ENCODE data around the gene TEDC2.

The TEDC2 gene

DNA sequence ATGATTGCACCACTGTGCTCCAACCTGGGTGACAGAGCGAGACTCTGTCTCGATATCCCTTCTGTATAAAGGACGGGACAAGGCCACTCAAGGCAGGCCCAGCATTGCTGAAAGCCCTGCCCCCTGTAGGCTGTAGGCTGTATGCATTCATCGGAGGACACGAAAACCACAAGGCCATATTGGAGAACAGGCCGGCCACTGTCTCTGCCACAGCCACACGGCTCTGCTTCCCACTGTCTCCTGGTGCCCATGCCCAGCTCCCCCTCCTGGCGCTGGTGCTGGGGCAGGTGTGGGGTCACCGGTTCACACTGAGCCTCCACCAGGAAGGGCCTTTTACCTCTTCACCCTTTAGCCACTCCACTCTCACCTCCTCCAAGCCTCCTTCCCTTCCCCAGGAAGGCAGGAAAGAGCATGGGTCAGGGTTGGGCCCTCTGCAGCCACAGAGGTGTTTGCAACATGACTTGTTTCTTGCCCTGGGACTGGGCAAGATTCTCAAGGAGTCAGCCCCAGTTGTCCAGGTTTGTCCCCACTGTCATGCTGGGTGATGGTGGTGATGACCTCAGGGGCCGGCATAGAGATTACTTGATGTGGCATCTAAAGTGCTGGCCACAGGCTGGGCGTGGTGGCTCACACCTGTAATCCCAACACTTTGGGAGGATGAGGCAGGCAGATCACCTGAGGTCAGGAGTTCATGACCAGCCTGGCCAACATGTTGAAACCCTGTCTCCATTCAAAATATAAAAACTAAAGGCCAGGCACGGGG, 5.9 kb downstream of the TEDC2 start:
- no peak for DNase-seq (ENCODE audit: low read depth)

DNA sequence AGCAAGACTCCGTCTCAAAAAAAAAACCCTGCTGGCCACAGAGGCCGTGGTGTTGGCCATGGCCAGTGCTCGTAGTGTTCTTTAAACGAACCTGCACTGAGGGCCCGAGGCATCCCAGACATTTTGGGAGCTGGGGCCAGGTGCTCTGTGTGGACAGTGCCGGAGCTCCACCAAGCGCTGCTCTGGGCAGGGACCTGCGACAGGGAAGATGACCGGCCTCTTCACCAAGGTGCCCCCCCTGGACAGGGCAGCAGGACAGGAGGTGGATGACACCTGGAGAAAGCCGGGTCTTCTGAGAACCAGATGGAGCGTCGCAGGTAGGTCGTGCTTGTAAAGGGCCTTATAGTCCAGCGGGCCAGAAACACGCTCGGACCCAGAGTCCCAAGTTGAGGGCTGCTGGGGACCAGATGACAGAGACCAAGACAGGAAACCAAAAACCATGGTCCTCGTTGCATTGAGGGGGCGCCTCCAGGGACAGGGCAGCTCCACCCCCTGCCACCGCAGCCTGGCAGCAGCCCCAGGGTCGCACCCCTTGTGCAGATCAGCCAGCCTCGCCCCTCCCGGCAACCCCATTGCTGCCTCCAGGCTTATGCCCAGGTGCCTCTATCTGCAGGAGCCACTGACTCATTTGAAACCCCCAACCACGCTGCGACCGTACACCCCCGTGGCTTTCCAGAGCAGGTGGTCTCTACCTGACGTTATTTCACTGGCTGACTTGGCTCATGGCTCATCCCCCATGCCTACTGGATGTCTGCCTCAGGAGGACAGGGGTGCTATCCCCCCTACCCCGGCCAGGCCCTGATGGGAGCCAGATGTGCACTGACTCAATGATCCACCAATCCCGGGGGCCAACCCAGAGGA, 7.0 kb downstream of the TEDC2 start:
- DNase-seq (ENCODE audit: low read depth), result no peak

DNA sequence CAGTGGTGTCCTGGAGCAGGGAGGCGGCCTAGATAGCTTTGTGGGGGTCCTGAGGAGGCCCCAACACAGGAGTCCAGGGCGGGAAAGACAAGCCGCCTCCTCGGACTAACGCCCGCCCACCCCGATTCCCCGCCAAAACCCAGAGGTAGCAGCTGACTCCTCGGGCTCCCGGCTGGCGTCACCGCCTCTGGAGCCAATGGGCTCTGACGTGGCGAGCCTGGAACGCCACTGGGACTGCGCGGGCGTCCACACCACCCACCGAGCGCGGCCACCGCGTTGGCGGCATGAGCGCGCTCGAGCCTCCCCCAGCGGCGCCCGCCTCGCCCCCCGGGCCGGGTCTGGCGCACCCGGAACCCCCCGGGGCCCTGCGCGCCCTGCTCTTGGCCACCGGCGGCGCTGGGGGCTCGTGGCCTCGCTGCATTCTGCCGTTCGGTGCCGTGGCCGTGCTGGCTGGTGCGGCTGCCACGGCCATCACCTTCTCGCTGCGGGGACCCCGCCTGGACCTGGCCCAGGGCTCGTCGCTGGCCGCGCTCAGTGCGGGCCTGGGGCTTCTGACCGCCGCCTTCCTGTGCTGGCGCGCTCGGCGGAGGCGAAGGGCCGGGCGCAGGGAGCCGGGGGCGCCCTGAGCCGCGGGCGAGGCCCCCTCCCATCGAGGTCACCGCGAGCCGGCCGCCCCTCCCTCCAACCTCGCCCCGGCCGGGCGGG, 7.8 kb downstream of the TEDC2 start:
- no peak for DNase-seq (ENCODE audit: low read depth)

DNA sequence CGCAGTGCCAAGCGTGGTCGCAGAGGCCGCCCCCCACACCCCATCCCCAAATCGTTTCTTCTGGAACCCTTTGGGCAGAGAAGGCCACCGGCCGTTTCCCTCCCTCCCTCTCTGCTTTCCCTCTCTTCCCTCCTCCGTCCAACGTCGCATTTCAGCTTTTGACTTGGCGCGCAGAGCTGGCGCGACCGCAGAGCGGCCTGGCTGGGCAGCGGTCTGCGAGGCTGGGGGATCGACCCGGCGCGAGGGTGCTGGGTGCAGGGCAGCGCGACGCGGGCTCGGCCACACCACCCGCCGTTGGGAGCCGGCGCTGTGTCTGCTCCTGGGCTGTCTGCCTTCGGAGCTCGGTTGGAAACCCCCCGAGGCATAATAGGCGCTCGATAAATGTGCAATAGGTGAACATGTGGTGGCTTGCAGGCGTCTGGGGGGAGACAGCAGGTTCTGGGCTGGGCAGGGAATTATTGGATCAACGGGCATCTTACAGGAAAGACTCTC, 8.4 kb downstream of the TEDC2 start:
- DNase-seq (ENCODE audit: low read depth), result no peak

DNA sequence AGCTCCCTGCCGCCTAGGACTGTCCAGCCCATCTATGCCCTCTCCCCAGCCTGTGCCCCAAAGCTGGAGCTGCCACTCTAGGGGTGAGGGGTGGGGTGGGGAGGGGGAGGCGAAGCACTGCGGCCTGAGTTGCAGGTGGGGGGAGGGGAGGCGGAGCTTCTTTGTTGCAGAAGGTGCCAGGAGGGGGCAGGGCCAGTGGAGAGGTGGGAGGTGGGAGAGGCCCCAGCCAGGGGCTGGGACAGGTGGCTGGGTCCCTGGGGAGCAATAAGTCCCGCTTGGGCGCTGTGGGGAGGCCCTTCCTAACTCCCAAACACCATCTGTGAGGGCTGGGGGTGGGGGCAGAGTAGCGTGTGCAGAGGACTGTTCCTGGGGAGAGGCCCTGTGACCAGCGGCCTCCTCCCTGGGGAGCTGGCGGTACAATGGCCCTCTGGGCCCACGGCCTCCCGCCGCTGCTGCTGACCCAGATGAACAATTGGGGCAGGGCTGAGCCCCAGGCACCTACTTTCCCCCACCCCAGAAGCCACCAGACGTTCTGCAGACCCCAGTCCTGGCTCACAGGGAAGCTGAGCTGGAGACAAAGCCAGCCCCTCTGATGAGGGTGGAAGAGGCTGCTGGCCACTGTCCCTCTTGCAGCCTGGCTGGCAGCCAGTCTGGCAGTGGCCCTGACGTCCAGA, 9.0 kb downstream of the TEDC2 start:
- DNase-seq (ENCODE audit: low read depth), result no peak

DNA sequence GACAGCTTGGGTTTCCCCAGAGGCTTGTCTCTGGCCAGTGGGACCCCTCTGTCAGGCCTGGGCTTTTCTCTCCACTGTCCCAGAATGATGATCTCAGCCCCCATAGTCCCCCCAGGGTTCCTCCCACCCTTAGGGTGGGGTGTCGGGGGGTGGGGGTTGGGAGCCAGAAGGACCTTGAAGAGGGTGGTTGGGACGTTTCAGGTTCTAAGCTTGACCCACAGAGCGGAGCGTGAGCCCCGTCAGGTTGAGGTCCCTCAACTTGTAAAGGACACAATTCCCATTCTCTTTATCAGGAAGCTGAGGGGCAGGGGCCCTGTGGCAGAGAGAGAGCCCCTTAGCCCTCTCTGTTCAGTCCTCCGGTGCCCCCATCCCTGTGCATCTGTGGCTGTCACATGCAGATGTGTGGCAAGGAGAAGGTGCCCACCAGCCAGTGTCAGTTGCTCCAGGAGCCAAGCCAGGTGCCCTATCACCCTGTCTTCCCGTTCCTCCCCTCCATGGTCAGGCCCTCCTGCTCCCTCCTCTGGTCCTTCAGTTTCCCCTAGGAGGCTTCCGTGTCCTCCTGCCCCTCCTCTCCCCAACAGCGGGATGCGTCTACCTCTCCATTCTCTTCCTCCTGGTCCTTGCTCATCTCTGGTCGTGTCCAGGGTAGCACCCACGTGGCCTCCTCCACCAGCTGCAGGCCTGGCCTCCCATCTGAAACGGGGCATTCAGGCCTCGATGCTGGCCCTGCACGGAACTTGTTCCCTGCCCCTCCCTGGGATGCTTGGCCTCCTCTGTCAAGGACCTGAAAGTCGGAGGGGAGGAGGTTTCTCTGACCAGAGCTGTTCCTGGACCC, 9.7 kb downstream of the TEDC2 start:
- DNase-seq (ENCODE audit: low read depth), result no peak

DNA sequence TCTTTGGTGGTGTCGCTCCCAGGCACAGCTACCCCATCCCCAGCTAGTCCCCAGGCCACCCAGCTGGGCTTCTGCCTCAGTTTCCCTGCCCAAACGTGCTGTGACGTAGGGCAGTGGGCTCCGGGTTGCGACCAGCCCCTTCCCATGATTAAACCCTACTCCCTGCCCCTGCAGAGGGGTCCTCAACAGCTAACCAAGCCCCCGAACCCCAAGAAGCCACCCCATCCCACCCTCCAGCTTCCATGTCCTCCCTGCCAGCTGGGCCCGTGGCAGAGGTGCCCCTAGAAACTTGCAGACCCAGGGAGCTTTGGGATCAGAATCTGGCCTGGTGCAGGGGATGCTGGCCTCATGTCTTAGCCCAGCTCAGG, 10.3 kb downstream of the TEDC2 start:
- DNase-seq (ENCODE audit: low read depth), result no peak

DNA sequence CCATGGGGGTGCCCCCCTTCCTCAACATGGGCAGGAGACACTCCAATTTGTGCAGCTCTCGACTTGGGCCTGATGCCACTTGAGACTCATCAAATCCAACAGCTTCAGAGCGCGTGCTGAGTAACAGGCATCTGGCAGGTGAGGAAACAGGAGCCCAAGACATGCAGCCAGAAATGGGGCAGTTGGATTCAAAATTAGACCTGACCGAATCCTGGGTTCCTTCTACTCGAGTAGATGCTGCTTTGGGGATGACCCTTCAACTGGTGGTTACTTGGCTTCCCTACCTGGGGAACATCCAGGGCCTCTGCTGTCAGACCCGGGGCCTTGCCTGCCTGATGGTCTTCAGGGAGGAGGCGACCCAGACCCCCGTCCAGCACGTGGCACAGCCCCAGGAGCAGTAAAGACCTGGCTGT, 10.7 kb downstream of the TEDC2 start:
- no peak for DNase-seq (ENCODE audit: low read depth)

DNA sequence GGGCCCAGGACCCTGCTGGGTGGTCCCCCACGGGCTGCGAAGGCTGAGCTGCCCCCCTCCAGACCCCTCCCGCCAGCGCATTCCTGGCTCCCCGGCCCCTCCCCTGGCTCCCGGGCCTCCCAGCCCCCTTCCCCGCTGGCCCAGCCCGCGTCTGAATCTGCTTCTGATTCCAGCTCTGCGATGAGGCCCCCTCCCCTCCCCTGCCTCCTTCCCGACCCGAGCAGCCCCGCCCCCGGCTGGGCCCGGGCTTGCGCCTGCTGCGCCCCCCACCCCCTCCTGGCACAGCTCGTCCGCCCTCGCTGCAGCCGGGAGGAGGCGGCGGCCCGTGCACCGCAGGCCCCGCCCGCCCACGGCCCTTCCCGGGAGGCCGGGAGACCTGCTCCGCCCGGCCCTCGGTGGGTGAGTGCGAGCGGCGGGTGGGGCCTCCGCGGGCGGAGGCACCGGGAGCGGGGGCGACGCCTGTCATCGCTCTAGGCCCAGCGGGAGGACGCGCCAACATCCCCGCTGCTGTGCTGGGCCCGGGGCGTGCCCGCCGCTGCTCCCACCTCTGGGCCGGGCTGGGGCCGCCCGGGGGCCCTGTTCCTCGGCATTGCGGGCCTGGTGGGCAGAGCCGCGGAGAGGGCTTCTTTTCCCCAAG, 11.2 kb downstream of the TEDC2 start, which contains the start of gene NTN3:
NTN3 (plus strand) TSS at position 282 of the 637 bp plus-strand sequence. CDS start 405 bp downstream, outside the sequence.
- no peak for DNase-seq (ENCODE audit: low read depth)

DNA sequence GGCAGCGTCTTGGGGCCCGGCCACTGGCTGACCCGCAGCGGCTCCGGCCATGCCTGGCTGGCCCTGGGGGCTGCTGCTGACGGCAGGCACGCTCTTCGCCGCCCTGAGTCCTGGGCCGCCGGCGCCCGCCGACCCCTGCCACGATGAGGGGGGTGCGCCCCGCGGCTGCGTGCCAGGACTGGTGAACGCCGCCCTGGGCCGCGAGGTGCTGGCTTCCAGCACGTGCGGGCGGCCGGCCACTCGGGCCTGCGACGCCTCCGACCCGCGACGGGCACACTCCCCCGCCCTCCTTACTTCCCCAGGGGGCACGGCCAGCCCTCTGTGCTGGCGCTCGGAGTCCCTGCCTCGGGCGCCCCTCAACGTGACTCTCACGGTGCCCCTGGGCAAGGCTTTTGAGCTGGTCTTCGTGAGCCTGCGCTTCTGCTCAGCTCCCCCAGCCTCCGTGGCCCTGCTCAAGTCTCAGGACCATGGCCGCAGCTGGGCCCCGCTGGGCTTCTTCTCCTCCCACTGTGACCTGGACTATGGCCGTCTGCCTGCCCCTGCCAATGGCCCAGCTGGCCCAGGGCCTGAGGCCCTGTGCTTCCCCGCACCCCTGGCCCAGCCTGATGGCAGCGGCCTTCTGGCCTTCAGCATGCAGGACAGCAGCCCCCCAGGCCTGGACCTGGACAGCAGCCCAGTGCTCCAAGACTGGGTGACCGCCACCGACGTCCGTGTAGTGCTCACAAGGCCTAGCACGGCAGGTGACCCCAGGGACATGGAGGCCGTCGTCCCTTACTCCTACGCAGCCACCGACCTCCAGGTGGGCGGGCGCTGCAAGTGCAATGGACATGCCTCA, 12.0 kb downstream of the TEDC2 start:
- DNase-seq (ENCODE audit: low read depth), result no peak

DNA sequence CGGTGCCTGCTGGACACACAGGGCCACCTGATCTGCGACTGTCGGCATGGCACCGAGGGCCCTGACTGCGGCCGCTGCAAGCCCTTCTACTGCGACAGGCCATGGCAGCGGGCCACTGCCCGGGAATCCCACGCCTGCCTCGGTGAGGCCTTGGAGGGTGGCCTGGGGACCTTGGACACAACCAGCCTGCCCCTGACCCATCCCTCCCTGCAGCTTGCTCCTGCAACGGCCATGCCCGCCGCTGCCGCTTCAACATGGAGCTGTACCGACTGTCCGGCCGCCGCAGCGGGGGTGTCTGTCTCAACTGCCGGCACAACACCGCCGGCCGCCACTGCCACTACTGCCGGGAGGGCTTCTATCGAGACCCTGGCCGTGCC, 12.6 kb downstream of the TEDC2 start:
- DNase-seq (ENCODE audit: low read depth), result no peak

DNA sequence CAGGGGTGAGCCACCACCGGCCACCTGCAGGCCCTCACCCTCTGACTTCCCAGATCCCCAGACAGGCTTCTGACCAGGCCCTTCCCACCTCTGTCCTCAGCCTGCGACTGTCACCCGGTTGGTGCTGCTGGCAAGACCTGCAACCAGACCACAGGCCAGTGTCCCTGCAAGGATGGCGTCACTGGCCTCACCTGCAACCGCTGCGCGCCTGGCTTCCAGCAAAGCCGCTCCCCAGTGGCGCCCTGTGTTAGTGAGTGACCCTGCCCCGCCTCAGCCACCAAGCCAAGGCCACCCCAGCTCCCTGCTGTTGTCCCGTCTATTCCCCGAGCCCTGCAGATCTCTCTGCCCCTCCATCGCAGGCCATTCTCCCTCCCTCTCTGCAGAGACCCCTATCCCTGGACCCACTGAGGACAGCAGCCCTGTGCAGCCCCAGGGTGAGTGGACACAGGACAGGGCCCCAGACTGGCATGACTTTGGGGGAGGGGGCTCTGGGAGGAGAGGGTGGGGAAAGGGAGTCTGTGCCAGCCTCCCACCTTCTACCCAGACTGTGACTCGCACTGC, 13.1 kb downstream of the TEDC2 start:
- DNase-seq (ENCODE audit: low read depth), result no peak

DNA sequence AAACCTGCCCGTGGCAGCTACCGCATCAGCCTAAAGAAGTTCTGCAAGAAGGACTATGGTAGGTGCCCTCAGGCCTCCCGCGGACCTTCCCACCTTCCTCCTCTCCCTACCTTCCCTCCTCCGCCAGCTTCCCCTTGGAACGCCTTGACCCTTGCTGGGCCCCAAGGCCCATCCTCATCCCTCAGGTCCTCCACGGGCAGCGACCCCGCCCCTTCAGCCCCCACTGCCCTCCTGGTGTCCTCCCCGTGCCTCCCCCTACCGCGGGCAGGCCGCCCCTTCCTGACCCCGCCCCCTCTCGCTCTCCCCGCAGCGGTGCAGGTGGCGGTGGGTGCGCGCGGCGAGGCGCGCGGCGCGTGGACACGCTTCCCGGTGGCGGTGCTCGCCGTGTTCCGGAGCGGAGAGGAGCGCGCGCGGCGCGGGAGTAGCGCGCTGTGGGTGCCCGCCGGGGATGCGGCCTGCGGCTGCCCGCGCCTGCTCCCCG, 13.6 kb downstream of the TEDC2 start:
- no peak for DNase-seq (ENCODE audit: low read depth)

DNA sequence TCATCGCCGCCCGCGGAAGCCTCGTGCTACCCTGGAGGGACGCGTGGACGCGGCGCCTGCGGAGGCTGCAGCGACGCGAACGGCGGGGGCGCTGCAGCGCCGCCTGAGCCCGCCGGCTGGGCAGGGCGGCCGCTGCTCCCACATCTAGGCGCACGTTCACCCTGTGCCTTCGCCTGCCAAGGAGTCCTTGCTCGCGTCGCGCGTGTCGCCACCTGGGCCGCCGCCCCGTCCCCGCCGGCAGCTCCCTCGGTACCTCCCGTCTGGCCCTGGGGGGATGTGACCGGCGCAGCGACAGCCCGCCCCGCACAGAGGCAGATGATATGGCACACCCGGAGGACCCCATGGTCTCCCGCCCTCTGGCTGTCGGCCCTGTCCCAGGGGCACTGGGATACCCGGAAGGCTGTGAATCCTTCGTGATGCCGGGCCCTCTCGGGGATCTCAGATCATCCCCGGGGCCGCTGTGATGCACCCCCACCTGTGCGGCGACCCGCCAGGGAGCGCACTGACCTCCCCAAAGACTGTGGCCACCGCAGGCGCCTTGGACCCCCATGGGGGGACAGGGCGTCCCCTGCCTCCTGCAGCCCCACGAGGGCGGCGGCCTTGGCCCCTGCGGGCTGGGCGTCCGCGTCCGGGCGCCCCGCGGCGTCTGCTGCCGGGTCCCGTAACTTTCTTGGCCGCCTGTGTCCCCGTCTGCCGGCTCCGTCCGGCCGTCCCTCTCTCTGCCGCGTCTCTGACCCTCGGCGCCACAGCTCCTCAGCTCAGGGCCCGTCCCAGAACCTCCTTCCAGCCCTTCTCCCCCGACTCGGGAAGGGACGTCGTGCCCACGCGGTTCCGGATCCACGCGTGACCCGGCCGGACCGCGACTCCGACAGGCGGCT, 14.3 kb downstream of the TEDC2 start:
- peak; percentile 27 for DNase-seq (ENCODE audit: low read depth)

DNA sequence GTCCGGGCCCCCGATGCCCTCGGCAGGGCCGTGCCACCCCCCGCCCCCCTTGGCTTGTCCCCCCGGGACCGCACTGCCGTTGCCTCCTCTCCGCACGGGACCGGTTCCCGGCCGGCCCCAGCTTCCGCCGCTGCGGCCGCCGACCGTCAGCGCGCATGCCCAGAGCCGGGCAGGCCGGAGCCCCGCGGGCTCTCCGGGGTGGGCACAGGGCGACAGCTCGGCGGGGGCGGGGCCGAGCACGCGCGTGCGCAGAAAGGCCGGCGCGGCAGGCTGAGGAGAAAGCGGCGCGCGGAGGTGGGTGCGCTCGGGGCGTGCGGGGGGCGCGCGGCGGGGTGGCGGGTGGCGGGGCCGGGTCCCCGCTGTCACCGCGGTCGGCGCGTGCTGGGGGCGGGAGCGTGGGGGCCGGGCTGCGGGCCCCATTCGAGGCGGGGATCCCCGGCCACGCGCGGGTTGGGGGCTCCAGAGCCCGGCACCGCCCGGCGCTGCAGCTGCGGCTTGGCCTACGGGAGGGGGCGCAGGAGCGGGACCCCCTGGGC, 15.0 kb downstream of the TEDC2 start, which contains the start of gene TBC1D24:
TBC1D24 (plus strand) TSS at position 251 of the 536 bp plus-strand sequence. CDS start 21,022 bp downstream, outside the sequence.
- DNase-seq (ENCODE audit: low read depth), result peak; percentile 50

DNA sequence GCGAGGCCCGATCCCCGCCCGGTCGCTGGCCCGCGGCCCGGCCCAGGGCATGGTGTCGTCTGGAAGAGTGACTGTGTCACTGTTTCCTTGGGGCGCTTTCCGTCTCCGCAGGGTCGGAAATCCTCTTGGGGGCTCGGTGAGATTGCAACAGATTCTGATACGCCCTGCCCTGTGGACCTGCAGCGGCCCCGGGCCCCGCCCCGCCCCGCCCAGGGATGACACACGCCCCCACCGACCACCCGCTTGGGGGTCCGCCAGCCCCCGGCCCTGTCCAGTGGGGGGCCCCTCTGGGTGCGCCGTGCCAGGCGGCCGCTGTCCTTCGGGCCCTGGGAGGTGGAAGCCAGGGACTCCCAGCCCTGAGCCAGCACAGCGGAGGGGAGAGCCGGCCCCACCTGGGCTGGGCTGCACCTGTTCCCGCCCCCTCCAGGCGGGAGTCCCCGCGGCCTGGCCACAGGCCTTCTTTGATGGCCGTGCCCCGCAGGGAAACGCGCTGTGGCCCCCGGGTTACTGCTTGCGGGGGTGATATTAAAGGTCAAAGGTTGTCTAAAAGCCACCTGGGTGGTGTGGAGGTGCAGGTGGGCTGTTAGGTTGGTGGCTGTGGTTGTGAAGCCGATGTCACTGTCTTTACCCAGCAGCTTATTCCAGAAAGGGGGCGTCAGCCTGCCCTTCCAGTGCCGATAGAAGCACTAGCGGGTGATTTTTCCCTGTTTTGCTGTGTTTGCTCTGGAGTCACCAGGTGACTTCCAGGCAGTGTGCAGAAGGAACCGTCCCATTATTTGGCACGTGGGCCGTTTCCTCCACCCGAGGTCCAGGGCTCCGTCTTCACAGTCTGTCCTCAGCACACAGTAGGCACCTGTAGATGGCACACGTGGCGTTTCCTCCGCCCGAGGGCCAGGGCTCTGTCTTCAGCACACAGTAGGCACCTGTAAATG, 15.8 kb downstream of the TEDC2 start:
- DNase-seq (ENCODE audit: low read depth), result no peak

DNA sequence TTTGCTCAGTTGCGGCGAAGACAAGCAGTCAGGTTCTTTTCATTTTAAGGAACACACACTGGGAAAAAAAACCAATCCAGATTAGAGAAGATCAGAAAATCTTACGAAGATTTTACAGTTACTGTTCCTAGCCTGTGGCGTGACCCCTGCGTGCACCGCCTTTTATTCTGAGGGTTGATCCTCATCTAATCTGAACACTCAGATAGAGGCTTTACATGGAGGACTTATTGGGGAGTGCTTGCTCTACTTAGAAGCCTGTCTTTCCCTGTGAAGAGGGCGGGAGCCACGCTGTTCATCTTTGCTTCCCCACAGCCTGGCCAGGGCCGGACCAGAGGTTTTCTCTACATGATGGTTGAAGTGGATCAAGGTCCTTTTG, 16.4 kb downstream of the TEDC2 start:
- DNase-seq (ENCODE audit: low read depth), result no peak
